Osteocyte (in vitro differentiated cells): ENCODE results near the gene EFHB. TPM values are rescaled to one million over a fixed set of nuclear protein-coding genes. Genes with fewer than 3 reads are reported as not detected.
"Not testable (repeated sequence)": the region's sequence is repeated elsewhere in the genome, so short reads cannot be mapped to it uniquely, and the experiment has no call there.

Experiments
- DNase-seq: peaks from one replicate; pipeline ENCODE4 v3.0.0; 2021; ENCODE audit warnings: mixed read lengths; ENCODE audit not compliant: unreplicated experiment; ENCODE audit errors: extremely low spot score
- H3K27ac Mint-ChIP-seq: one replicate; pipeline ENCODE4 v1.8.0; 2021; ENCODE audit warnings: mild to moderate bottlenecking, mixed read lengths; ENCODE audit not compliant: unreplicated experiment
- H3K27me3 Mint-ChIP-seq: one replicate; pipeline ENCODE4 v1.8.0; 2021; ENCODE audit warnings: mixed read lengths; ENCODE audit not compliant: unreplicated experiment
- H3K36me3 Mint-ChIP-seq: one replicate; pipeline ENCODE4 v1.8.0; 2021; ENCODE audit warnings: mixed read lengths; ENCODE audit not compliant: unreplicated experiment
- H3K4me1 Mint-ChIP-seq: one replicate; pipeline ENCODE4 v1.8.0; 2021; ENCODE audit warnings: mixed read lengths; ENCODE audit not compliant: unreplicated experiment
- H3K4me3 Mint-ChIP-seq: one replicate; pipeline ENCODE4 v1.8.0; 2021; ENCODE audit warnings: mild to moderate bottlenecking, moderate library complexity, mixed read lengths; ENCODE audit not compliant: unreplicated experiment
- H3K9me3 Mint-ChIP-seq: one replicate; pipeline ENCODE4 v1.8.0; 2021; ENCODE audit warnings: mixed read lengths; ENCODE audit not compliant: unreplicated experiment
- total RNA-seq: library from RNA; stranded (reverse); gene quantifications from 2 replicates; pipeline ENCODE4 v1.2.1, GENCODE V29; 2021
- TF ChIP-seq, protein P1 (sequence below): fragments of 200-600 bp; sonication (generic); IDR thresholded peaks from 2 replicates; pipeline ENCODE4 v1.5.0; 2021; ENCODE audit warnings: antibody characterized with exemption, mild to moderate bottlenecking, moderate library complexity

The EFHB gene
- total RNA-seq, 1 donor from 2014 or later, result 1.8 TPM

- TF ChIP-seq, protein P1, sequence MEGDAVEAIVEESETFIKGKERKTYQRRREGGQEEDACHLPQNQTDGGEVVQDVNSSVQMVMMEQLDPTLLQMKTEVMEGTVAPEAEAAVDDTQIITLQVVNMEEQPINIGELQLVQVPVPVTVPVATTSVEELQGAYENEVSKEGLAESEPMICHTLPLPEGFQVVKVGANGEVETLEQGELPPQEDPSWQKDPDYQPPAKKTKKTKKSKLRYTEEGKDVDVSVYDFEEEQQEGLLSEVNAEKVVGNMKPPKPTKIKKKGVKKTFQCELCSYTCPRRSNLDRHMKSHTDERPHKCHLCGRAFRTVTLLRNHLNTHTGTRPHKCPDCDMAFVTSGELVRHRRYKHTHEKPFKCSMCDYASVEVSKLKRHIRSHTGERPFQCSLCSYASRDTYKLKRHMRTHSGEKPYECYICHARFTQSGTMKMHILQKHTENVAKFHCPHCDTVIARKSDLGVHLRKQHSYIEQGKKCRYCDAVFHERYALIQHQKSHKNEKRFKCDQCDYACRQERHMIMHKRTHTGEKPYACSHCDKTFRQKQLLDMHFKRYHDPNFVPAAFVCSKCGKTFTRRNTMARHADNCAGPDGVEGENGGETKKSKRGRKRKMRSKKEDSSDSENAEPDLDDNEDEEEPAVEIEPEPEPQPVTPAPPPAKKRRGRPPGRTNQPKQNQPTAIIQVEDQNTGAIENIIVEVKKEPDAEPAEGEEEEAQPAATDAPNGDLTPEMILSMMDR, result peak; percentile 69
- Mint-ChIP-seq H3K4me3 (no peak overlapping the region), H3K27ac (no peak overlapping the region), H3K4me1 (peaks cover 41% of the 10 kb centered on the region), H3K27me3 (no peaks in the 10 kb centered on the region), H3K36me3 (no peaks in the 10 kb centered on the region), H3K9me3 (no peaks in the 10 kb centered on the region)
- no peak for DNase-seq
Observed at GRCh38 chr3:19885468-19885867, 48.5 kb downstream of the EFHB start.

GRCh38 chr3:19881852-19882251 is 52.2 kb downstream of the EFHB start:
- H3K4me3 Mint-ChIP-seq, result no peak overlapping the region
- H3K27me3 Mint-ChIP-seq, result peaks cover 12% of the 10 kb centered on the region
- TF ChIP-seq, protein P1, result no peak
- DNase-seq, result no peak
- peaks cover 19% of the 10 kb centered on the region for H3K4me1 Mint-ChIP-seq
- no peaks in the 10 kb centered on the region for H3K36me3 Mint-ChIP-seq
- H3K27ac Mint-ChIP-seq, result no peak overlapping the region
- H3K9me3 Mint-ChIP-seq, result no peaks in the 10 kb centered on the region

GRCh38 chr3:19881036-19881435 is 53.0 kb downstream of the EFHB start:
- H3K4me1 Mint-ChIP-seq, result peaks cover 18% of the 10 kb centered on the region
- no peak overlapping the region for H3K27ac Mint-ChIP-seq
- peaks cover 16% of the 10 kb centered on the region for H3K27me3 Mint-ChIP-seq
- no peak overlapping the region for H3K4me3 Mint-ChIP-seq
- H3K36me3 Mint-ChIP-seq, result no peaks in the 10 kb centered on the region
- TF ChIP-seq, protein P1, result no peak
- H3K9me3 Mint-ChIP-seq, result no peaks in the 10 kb centered on the region
- no peak for DNase-seq

GRCh38 chr3:19877656-19878055 is 56.4 kb downstream of the EFHB start:
- H3K4me3 Mint-ChIP-seq, result no peak overlapping the region
- H3K27ac Mint-ChIP-seq, result no peak overlapping the region
- peaks cover 3% of the 10 kb centered on the region for H3K4me1 Mint-ChIP-seq
- H3K27me3 Mint-ChIP-seq, result peaks cover 25% of the 10 kb centered on the region
- DNase-seq, result no peak
- TF ChIP-seq, protein P1, result no peak
- H3K9me3 Mint-ChIP-seq, result no peaks in the 10 kb centered on the region
- no peaks in the 10 kb centered on the region for H3K36me3 Mint-ChIP-seq

GRCh38 chr3:19866751-19867347 is 67.2 kb downstream of the EFHB start:
- no peak for DNase-seq
- peaks cover 47% of the 10 kb centered on the region for H3K27me3 Mint-ChIP-seq
- H3K4me1 Mint-ChIP-seq, result peaks cover 1% of the 10 kb centered on the region

DNA sequence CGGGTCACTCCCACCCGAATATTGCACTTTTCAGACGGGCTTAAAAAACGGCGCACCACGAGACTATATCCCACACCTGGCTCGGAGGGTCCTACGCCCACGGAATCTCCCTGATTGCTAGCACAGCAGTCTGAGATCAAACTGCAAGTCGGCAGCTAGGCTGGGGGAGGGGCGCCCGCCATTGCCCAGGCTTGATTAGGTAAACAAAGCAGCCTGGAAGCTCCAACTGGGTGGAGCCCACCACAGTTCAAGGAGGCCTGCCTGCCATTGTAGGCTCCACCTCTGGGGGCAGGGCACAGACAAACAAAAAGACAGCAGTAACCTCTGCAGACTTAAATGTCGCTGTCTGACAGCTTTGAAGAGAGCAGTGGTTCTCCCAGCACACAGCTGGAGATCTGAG is 78.7 kb downstream of the EFHB start:
- not testable (repeated sequence) for H3K27ac Mint-ChIP-seq, H3K4me3 Mint-ChIP-seq, H3K36me3 Mint-ChIP-seq, H3K27me3 Mint-ChIP-seq, H3K4me1 Mint-ChIP-seq, DNase-seq
- H3K9me3 Mint-ChIP-seq, result peaks cover 12% of the 10 kb centered on the region

More at GRCh38 chr3:19866751-19867347, 67.2 kb downstream of the EFHB start:
- no peaks in the 10 kb centered on the region for H3K9me3 Mint-ChIP-seq
- H3K36me3 Mint-ChIP-seq, result no peaks in the 10 kb centered on the region
- no peak overlapping the region for H3K4me3 Mint-ChIP-seq
- TF ChIP-seq, protein P1, result peak; percentile 82
- no peak overlapping the region for H3K27ac Mint-ChIP-seq

DNA sequence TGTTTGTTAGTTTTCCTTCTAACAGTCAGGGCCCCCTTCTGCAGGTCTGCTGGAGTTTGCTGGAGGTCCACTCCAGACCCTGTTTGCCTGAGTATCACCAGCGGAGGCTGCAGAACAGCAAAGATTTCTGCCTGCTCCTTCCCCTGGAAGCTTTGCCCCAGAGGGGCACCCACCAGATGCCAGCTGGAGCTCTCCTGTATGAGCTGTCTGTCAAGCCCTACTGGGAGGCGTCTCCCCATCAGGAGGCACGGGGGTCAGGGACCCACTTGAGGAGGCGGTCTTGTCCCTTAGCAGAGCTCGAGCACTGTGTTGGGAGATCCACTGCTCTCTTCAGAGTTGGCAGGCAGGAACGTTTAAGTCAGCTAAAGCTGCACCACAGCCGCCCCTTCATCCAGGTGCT is 87.4 kb downstream of the EFHB start:
- H3K4me1 Mint-ChIP-seq, DNase-seq, H3K9me3 Mint-ChIP-seq, H3K27ac Mint-ChIP-seq, H3K4me3 Mint-ChIP-seq, H3K36me3 Mint-ChIP-seq, H3K27me3 Mint-ChIP-seq: not testable (repeated sequence)
